ENCODE results near the gene MAGI2. TPM values are rescaled to one million over a fixed set of nuclear protein-coding genes. Genes with fewer than 3 reads are reported as not detected.

MAGI2 gene
- total RNA-seq, 1 experiment from 2014 or later, result 0.22 TPM

DNA sequence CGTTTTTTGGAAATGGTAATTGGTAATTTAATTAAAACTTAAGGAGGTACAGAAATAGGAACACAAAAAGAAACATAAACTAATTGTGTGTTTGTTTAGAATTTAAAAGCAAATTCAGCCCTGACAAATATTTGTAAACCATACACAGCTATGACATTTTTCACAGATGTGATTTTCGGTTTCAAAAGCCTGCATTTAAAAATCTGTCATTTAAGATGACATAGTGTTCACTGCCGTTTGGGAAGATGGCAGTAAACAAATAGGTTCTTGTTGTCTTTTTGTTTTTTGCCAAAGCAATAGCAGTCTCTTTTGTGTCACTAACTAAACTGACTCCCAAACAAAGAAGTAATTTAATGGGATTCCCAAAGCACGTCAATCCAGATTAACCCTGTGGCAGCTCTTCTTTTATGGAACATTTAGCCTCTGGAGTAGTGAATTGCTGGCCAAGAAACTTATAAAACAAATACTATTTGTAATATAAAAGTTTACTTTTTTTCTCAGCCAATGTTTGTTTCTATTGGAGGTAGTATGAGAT is 957.3 kb downstream of the MAGI2 start:
- Histone ChIP-seq H3K9ac (ENCODE audit: low read length) (no peak overlapping the region), H3K27ac (ENCODE audit: low read depth, low read length) (no peak overlapping the region), H3K27me3 (ENCODE audit: insufficient read depth, low read length) (peaks cover 63% of the 10 kb centered on the region), H3K9me2 (ENCODE audit: insufficient read depth) (no peaks in the 10 kb centered on the region), H3K4me2 (ENCODE audit: low read length) (no peak overlapping the region), H3K36me3 (ENCODE audit: control insufficient read depth in 1 of 2, insufficient read depth in 2 of 2, low read length in 2 of 2) (no peaks in the 10 kb centered on the region), H3K4me3 (replicated peaks in 1 of 2; ENCODE audit: low read depth in 1 of 2, low read length in 2 of 2) (no peak overlapping the region), H2AFZ (ENCODE audit: low read depth, low read length, poor library complexity, severe bottlenecking) (no peak overlapping the region), H3K4me1 (ENCODE audit: control insufficient read depth in 1 of 2, insufficient read depth in 2 of 2, low read length in 2 of 2) (no peaks in the 10 kb centered on the region), H3K79me2 (ENCODE audit: insufficient read depth, low read length) (no peaks in the 10 kb centered on the region), H3K9me3 (ENCODE audit: control insufficient read depth in 1 of 2, insufficient read depth in 1 of 2, low read depth in 1 of 2, low read length in 2 of 2) (no peaks in the 10 kb centered on the region), H4K20me1 (ENCODE audit: insufficient read depth) (no peaks in the 10 kb centered on the region)
- ChIA-PET POLR2A (no interaction called here), RAD21 (ENCODE audit: low non-redundant PET in 1 of 2, low total read pairs in 2 of 2, uncharacterized antibody in 2 of 2, unreplicated experiment in 2 of 2) (no interaction called here), CTCF (no interaction called here)
- no TSS peak for BruUV-seq (replicated peaks)
- no peak for TF ChIP-seq ELF1 (IDR thresholded peaks at IDR 0.05; ENCODE audit: borderline replicate concordance, low read depth)
- TF ChIP-seq, protein P1, sequence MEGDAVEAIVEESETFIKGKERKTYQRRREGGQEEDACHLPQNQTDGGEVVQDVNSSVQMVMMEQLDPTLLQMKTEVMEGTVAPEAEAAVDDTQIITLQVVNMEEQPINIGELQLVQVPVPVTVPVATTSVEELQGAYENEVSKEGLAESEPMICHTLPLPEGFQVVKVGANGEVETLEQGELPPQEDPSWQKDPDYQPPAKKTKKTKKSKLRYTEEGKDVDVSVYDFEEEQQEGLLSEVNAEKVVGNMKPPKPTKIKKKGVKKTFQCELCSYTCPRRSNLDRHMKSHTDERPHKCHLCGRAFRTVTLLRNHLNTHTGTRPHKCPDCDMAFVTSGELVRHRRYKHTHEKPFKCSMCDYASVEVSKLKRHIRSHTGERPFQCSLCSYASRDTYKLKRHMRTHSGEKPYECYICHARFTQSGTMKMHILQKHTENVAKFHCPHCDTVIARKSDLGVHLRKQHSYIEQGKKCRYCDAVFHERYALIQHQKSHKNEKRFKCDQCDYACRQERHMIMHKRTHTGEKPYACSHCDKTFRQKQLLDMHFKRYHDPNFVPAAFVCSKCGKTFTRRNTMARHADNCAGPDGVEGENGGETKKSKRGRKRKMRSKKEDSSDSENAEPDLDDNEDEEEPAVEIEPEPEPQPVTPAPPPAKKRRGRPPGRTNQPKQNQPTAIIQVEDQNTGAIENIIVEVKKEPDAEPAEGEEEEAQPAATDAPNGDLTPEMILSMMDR (IDR thresholded peaks at IDR 0.05 in 2 of 3, conservative IDR thresholded peaks at IDR 0.05 in 1 of 3; ENCODE audit: borderline replicate concordance in 1 of 3, insufficient read depth in 1 of 3, low read depth in 2 of 3, low read length in 2 of 3), result no peak
- TF ChIP-seq YY1 (IDR thresholded peaks at IDR 0.05; ENCODE audit: extremely low read depth, insufficient replicate concordance, low read depth, low read length), result no peak
- no peak for TF ChIP-seq CBX3 (IDR thresholded peaks at IDR 0.05; ENCODE audit: low read depth)
- no peak for TF ChIP-seq SRF (IDR thresholded peaks at IDR 0.05; ENCODE audit: low read depth)
- no peak for TF ChIP-seq TCF7L2 (IDR thresholded peaks at IDR 0.05; ENCODE audit: borderline replicate concordance, extremely low read depth, insufficient read depth, insufficient read length)
- TF ChIP-seq, protein P2, sequence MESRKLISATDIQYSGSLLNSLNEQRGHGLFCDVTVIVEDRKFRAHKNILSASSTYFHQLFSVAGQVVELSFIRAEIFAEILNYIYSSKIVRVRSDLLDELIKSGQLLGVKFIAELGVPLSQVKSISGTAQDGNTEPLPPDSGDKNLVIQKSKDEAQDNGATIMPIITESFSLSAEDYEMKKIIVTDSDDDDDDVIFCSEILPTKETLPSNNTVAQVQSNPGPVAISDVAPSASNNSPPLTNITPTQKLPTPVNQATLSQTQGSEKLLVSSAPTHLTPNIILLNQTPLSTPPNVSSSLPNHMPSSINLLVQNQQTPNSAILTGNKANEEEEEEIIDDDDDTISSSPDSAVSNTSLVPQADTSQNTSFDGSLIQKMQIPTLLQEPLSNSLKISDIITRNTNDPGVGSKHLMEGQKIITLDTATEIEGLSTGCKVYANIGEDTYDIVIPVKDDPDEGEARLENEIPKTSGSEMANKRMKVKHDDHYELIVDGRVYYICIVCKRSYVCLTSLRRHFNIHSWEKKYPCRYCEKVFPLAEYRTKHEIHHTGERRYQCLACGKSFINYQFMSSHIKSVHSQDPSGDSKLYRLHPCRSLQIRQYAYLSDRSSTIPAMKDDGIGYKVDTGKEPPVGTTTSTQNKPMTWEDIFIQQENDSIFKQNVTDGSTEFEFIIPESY (IDR thresholded peaks at IDR 0.05; ENCODE audit: extremely low read depth, insufficient replicate concordance, low read length), result no peak
- TF ChIP-seq ZNF274 (IDR thresholded peaks at IDR 0.05; ENCODE audit: low read depth, low read length), result no peak
- no peak for TF ChIP-seq POLR2AphosphoS5 (IDR thresholded peaks at IDR 0.05; ENCODE audit: low read depth, low read length)
- ATAC-seq (no peak), DNase-seq (ENCODE audit: low read depth, low spot score) (no peak)
- intact Hi-C loops (cut with micrococcal nuclease), result no loop called here
